T follicular helper cell (primary cell): ENCODE data around the gene DNASE2.
"Not testable (repeated sequence)": the region's sequence is repeated elsewhere in the genome, so short reads cannot be mapped to it uniquely, and the experiment has no call there.

Source experiments
- DNase-seq: peaks from one replicate; pipeline ENCODE4 v3.0.0-alpha.2; 2020; ENCODE audit warnings: low read depth

The DNASE2 gene

GRCh38 chr19:12864721-12865715 is 16.2 kb downstream of the DNASE2 start:
- DNase-seq: no peak

- no peak for DNase-seq
These were observed 17.1 kb downstream of the DNASE2 start for GRCh38 chr19:12864143-12864542.

GRCh38 chr19:12859546-12859945 is 21.7 kb downstream of the DNASE2 start:
- DNase-seq: no peak

- no peak for DNase-seq
These were observed 23.0 kb downstream of the DNASE2 start for GRCh38 chr19:12858041-12858928.

- DNase-seq: no peak
These were observed 24.6 kb downstream of the DNASE2 start for GRCh38 chr19:12856653-12857052.

- DNase-seq: peak; percentile 59
These were observed 33.8 kb downstream of the DNASE2 start for GRCh38 chr19:12847159-12848139.

- DNase-seq: not testable (repeated sequence)
These were observed 34.6 kb downstream of the DNASE2 start for GRCh38 chr19:12846613-12847012.

GRCh38 chr19:12843999-12844732 is 37.1 kb downstream of the DNASE2 start:
- DNase-seq: no peak

- DNase-seq: no peak
These were observed 37.9 kb downstream of the DNASE2 start for GRCh38 chr19:12843328-12843727.

GRCh38 chr19:12842511-12842910 is 38.7 kb downstream of the DNASE2 start:
- DNase-seq: no peak

GRCh38 chr19:12841094-12841493 is 40.2 kb downstream of the DNASE2 start:
- no peak for DNase-seq

GRCh38 chr19:12840091-12841079 is 40.9 kb downstream of the DNASE2 start:
- no peak for DNase-seq

GRCh38 chr19:12838886-12839756 is 42.1 kb downstream of the DNASE2 start:
- DNase-seq: no peak

GRCh38 chr19:12838182-12838885 is 42.9 kb downstream of the DNASE2 start, which contains the start of gene MAST1:
MAST1 (plus strand) TSS chr19:12838515; CDS start chr19:12838573, 58 bp downstream.
- peak; percentile 31 for DNase-seq

- DNase-seq: no peak
These were observed 44.0 kb downstream of the DNASE2 start for GRCh38 chr19:12837225-12837624.

- no peak for DNase-seq
These were observed 44.8 kb downstream of the DNASE2 start for GRCh38 chr19:12836529-12836863.

GRCh38 chr19:12834976-12835757 is 46.1 kb downstream of the DNASE2 start:
- no peak for DNase-seq
